ENCODE results near the gene LGR6.
A peak's percentile ranks its signal among the peaks of the same experiment; 100 is the strongest.

The LGR6 gene

GRCh38 chr1:202205523-202206190 lies 12.1 kb downstream of the LGR6 start:
- H3F3A ChIP-seq (ENCODE audit: insufficient read depth, low read length): no peaks in the 10 kb centered on the region
- H2AFZ ChIP-seq (ENCODE audit: low read length): no peak overlapping the region
- no peaks in the 10 kb centered on the region for H3K9me3 ChIP-seq (ENCODE audit: low read length)
- peak; percentile 37; the same call in 1 of the 2 replicates for TF ChIP-seq CTCF (IDR thresholded peaks at IDR 0.05; ENCODE audit: low read length)
- TF ChIP-seq EZH2 (IDR thresholded peaks at IDR 0.05; ENCODE audit: borderline replicate concordance, low read length): no peak
- no peaks in the 10 kb centered on the region for H3K9me2 ChIP-seq (ENCODE audit: low read depth, low read length)
- H3K27me3 ChIP-seq (ENCODE audit: insufficient read depth, low read length): 0 out of 2 replicates have a peak, but pooled peaks cover 4% of the 10 kb centered on the region
- no peak overlapping the region for H3K4me3 ChIP-seq (ENCODE audit: low read depth, low read length, poor library complexity, severe bottlenecking)
- no peak overlapping the region for H3K9ac ChIP-seq (ENCODE audit: low read length)
- H3K27ac ChIP-seq (ENCODE audit: low read depth, low read length, poor library complexity, severe bottlenecking): no peak overlapping the region
- H4K20me1 ChIP-seq (ENCODE audit: insufficient read depth, low read length): no peaks in the 10 kb centered on the region
- no peaks in the 10 kb centered on the region for H3K4me1 ChIP-seq (ENCODE audit: insufficient read depth, low read length, severe bottlenecking)
- H3K36me3 ChIP-seq (ENCODE audit: insufficient read depth, low read length): no peaks in the 10 kb centered on the region
- H3K79me2 ChIP-seq (ENCODE audit: insufficient read depth, low read length): no peaks in the 10 kb centered on the region
- H3K4me2 ChIP-seq (ENCODE audit: low read length): no peak overlapping the region

GRCh38 chr1:202207292-202207691 lies 13.7 kb downstream of the LGR6 start:
- no peaks in the 10 kb centered on the region for H3F3A ChIP-seq (ENCODE audit: insufficient read depth, low read length)
- H3K27me3 ChIP-seq (ENCODE audit: insufficient read depth, low read length): 0 out of 2 replicates have a peak, but pooled peaks cover 4% of the 10 kb centered on the region
- no peak overlapping the region for H3K4me2 ChIP-seq (ENCODE audit: low read length)
- no peak overlapping the region for H3K9ac ChIP-seq (ENCODE audit: low read length)
- TF ChIP-seq CTCF (IDR thresholded peaks at IDR 0.05; ENCODE audit: low read length) (no peak), EZH2 (IDR thresholded peaks at IDR 0.05; ENCODE audit: borderline replicate concordance, low read length) (no peak)
- H2AFZ ChIP-seq (ENCODE audit: low read length): no peak overlapping the region
- no peaks in the 10 kb centered on the region for H3K9me2 ChIP-seq (ENCODE audit: low read depth, low read length)
- no peaks in the 10 kb centered on the region for H3K79me2 ChIP-seq (ENCODE audit: insufficient read depth, low read length)
- H3K36me3 ChIP-seq (ENCODE audit: insufficient read depth, low read length): no peaks in the 10 kb centered on the region
- H3K27ac ChIP-seq (ENCODE audit: low read depth, low read length, poor library complexity, severe bottlenecking): no peak overlapping the region
- no peaks in the 10 kb centered on the region for H3K4me1 ChIP-seq (ENCODE audit: insufficient read depth, low read length, severe bottlenecking)
- no peaks in the 10 kb centered on the region for H4K20me1 ChIP-seq (ENCODE audit: insufficient read depth, low read length)
- no peak overlapping the region for H3K4me3 ChIP-seq (ENCODE audit: low read depth, low read length, poor library complexity, severe bottlenecking)
- H3K9me3 ChIP-seq (ENCODE audit: low read length): no peaks in the 10 kb centered on the region

- H3K4me2 ChIP-seq (ENCODE audit: low read length): no peak overlapping the region
- no peaks in the 10 kb centered on the region for H3K4me1 ChIP-seq (ENCODE audit: insufficient read depth, low read length, severe bottlenecking)
- no peaks in the 10 kb centered on the region for H4K20me1 ChIP-seq (ENCODE audit: insufficient read depth, low read length)
These were observed 14.8 kb downstream of the LGR6 start for GRCh38 chr1:202208351-202208857.

More at GRCh38 chr1:202208351-202208857, 14.8 kb downstream of the LGR6 start:
- TF ChIP-seq CTCF (IDR thresholded peaks at IDR 0.05; ENCODE audit: low read length) (no peak), EZH2 (IDR thresholded peaks at IDR 0.05; ENCODE audit: borderline replicate concordance, low read length) (no peak)
- Histone ChIP-seq H3K27me3 (ENCODE audit: insufficient read depth, low read length) (no peaks in the 10 kb centered on the region), H3K36me3 (ENCODE audit: insufficient read depth, low read length) (no peaks in the 10 kb centered on the region), H3F3A (ENCODE audit: insufficient read depth, low read length) (no peaks in the 10 kb centered on the region), H3K4me3 (ENCODE audit: low read depth, low read length, poor library complexity, severe bottlenecking) (no peak overlapping the region), H2AFZ (ENCODE audit: low read length) (no peak overlapping the region), H3K27ac (ENCODE audit: low read depth, low read length, poor library complexity, severe bottlenecking) (no peak overlapping the region), H3K9me3 (ENCODE audit: low read length) (no peaks in the 10 kb centered on the region), H3K79me2 (ENCODE audit: insufficient read depth, low read length) (no peaks in the 10 kb centered on the region), H3K9me2 (ENCODE audit: low read depth, low read length) (no peaks in the 10 kb centered on the region), H3K9ac (ENCODE audit: low read length) (no peak overlapping the region)

All from OCI-LY1 (cell line).